Measurements from ENCODE around the gene GALNT2. TPM values are rescaled to one million over a fixed set of nuclear protein-coding genes. Genes with fewer than 3 reads are reported as not detected.

GALNT2 gene
- total and polyA plus RNA-seq, 2 experiments from 2014 or later = 17.8 to 48.3 TPM

GRCh38 chr1:230264342-230264741 is 197.3 kb downstream of the GALNT2 start:
- ATAC-seq (no peak), DNase-seq (ENCODE audit: low spot score) (no peak)
- Histone ChIP-seq H3K27ac (ENCODE audit: low read depth) (no peak overlapping the region), H3K36me3 (ENCODE audit: insufficient read depth) (peaks cover under 1% of the 10 kb centered on the region; the same call in 1 of the 2 replicates), H3K4me2 (no peak overlapping the region), H3K79me2 (replicated peaks; ENCODE audit: insufficient read depth) (no peaks in the 10 kb centered on the region), H2AFZ (no peak overlapping the region), H3K4me1 (ENCODE audit: insufficient read depth) (peaks cover 2% of the 10 kb centered on the region; the same call in 1 of the 2 replicates), H3K4me3 (no peak overlapping the region), H4K20me1 (replicated peaks; ENCODE audit: insufficient read depth) (no peaks in the 10 kb centered on the region), H3F3A (replicated peaks; ENCODE audit: low read depth) (no peaks in the 10 kb centered on the region), H3K27me3 (ENCODE audit: insufficient read depth) (no peaks in the 10 kb centered on the region), H3K9me2 (ENCODE audit: insufficient read depth) (no peaks in the 10 kb centered on the region)
- peaks cover 3% of the 10 kb centered on the region; the same call in 1 of the 3 replicates for H3K9me3 Mint-ChIP-seq
- H3K27me3 Mint-ChIP-seq (ENCODE audit: insufficient read depth, low read depth, poor library complexity) = peaks cover 7% of the 10 kb centered on the region
- H3K4me3 Mint-ChIP-seq = no peak overlapping the region
- H3K27ac Mint-ChIP-seq = no peak overlapping the region; the same call in 1 of the 2 replicates
- H3K4me1 Mint-ChIP-seq = peaks cover 10% of the 10 kb centered on the region
- TF ChIP-seq CREB1 (CRISPR knock-in tag; IDR thresholded peaks at IDR 0.05; ENCODE audit: low read depth) = no peak
- TF ChIP-seq CTCF (conservative IDR thresholded peaks at IDR 0.05; ENCODE audit: low read depth in 2 of 2) = no peak
- TF ChIP-seq ZNF114 (CRISPR knock-in tag; IDR thresholded peaks at IDR 0.05) = no peak
- TF ChIP-seq EZH2 (IDR thresholded peaks at IDR 0.05; ENCODE audit: low read depth, unreplicated experiment) = no peak
- no peak for TF ChIP-seq NANOG (IDR thresholded peaks at IDR 0.05; ENCODE audit: borderline replicate concordance)
- TF ChIP-seq POLR2AphosphoS5 (IDR thresholded peaks at IDR 0.05; ENCODE audit: low read depth) = no peak
- no peak for TF ChIP-seq ZNF462 (CRISPR knock-in tag; IDR thresholded peaks at IDR 0.05)
- TF ChIP-seq ETS1 (IDR thresholded peaks at IDR 0.05) = no peak
- TF ChIP-seq STAT1 (IDR thresholded peaks at IDR 0.05; ENCODE audit: unreplicated experiment) = no peak
- TF ChIP-seq ZNF331 (CRISPR knock-in tag; IDR thresholded peaks at IDR 0.05; ENCODE audit: low read depth) = no peak
- no peak for TF ChIP-seq EZH2phosphoT487 (IDR thresholded peaks at IDR 0.05; ENCODE audit: unreplicated experiment)
- no peak for TF ChIP-seq REST (IDR thresholded peaks at IDR 0.05; ENCODE audit: unreplicated experiment)
- TF ChIP-seq JUNB (IDR thresholded peaks at IDR 0.05; ENCODE audit: unreplicated experiment) = no peak
- H3K36me3 Mint-ChIP-seq (ENCODE audit: low read depth) = peaks cover 32% of the 10 kb centered on the region

All from GM23338 (cell line).